IMR-90 (cell line): ENCODE measurements around the gene RPS6KA2. TPM values are rescaled to one million over a fixed set of nuclear protein-coding genes. Genes with fewer than 3 reads are reported as not detected.

ENCODE experiments used
- ATAC-seq: fragments of 200-7000 bp; cut with Tn5 transposase; 2 replicates; pipeline ENCODE4 v1.9.1; 2020; ENCODE audit warnings: low read depth, mild to moderate bottlenecking, moderate library complexity
- BruUV-seq: library from RNA; stranded (reverse); fragments of 400-500 nt; replicated peaks from 2 replicates; lab custom pipeline; 2021; lab: Mats Ljungman, UMichigan
- CTCF ChIA-PET: fragments of 300-600 bp; formaldehyde crosslinking; extraction: SDS; loops from one replicate; lab custom pipeline; 2021; ENCODE audit warnings: antibody characterized with exemption; lab: Yijun Ruan, JAX
- POLR2A ChIA-PET: fragments of 300-600 bp; sonication (Branson Sonifier 250); formaldehyde crosslinking; loops from one replicate; lab custom pipeline; 2022; ENCODE audit warnings: antibody characterized with exemption; ENCODE audit not compliant: unreplicated experiment; lab: Charles Lee
- DNase-seq: peaks from one replicate; pipeline ENCODE4 v3.0.0; 2013
- H2AFZ ChIP-seq: replicated peaks from 2 replicates; pipeline ENCODE3; 2013; ENCODE audit warnings: low read length, mild to moderate bottlenecking; ENCODE audit not compliant: poor library complexity
- H2AK5ac ChIP-seq: 2 replicates; pipeline ENCODE4 v1.6.1; 2013; ENCODE audit warnings: low read depth, low read length, inconsistent platforms
- H2AK9ac ChIP-seq: replicated peaks from 2 replicates; pipeline ENCODE3; 2013; ENCODE audit warnings: mild to moderate bottlenecking, low read depth, low read length, moderate library complexity; ENCODE audit not compliant: poor library complexity
- H2BK120ac ChIP-seq: 2 replicates; pipeline ENCODE4 v1.6.1; 2013; ENCODE audit warnings: low read depth, low read length, inconsistent platforms
- H2BK15ac ChIP-seq: 3 replicates; pipeline ENCODE4 v1.6.1; 2013; ENCODE audit warnings: low read depth, low read length, inconsistent platforms
- H2BK20ac ChIP-seq: 2 replicates; pipeline ENCODE4 v1.6.1; 2013; ENCODE audit warnings: low read depth, mild to moderate bottlenecking, inconsistent platforms, low read length, moderate library complexity
- H2BK5ac ChIP-seq: 2 replicates; pipeline ENCODE4 v1.6.1; 2013; ENCODE audit warnings: mild to moderate bottlenecking, low read depth, low read length, inconsistent platforms; ENCODE audit not compliant: poor library complexity, severe bottlenecking
- H3K14ac ChIP-seq: replicated peaks from 2 replicates; pipeline ENCODE4 v1.6.1; 2013; ENCODE audit warnings: low read depth, low read length, inconsistent platforms
- H3K18ac ChIP-seq: 2 replicates; pipeline ENCODE4 v1.6.1; 2013; ENCODE audit warnings: low read depth, low read length, control low read depth
- H3K23ac ChIP-seq: 2 replicates; pipeline ENCODE4 v1.6.1; 2013; ENCODE audit warnings: low read depth, low read length, inconsistent platforms
- H3K27ac ChIP-seq: 2 replicates; pipeline ENCODE4 v1.5.1; 2013; ENCODE audit warnings: mild to moderate bottlenecking, control low read depth, low read length; ENCODE audit not compliant: insufficient read depth
- H3K27me3 ChIP-seq: 2 replicates; pipeline ENCODE4 v1.6.1; 2013; ENCODE audit warnings: low read length; ENCODE audit not compliant: control insufficient read depth, insufficient read depth
- H3K36me3 ChIP-seq: 2 replicates; pipeline ENCODE4 v1.6.1; 2013; ENCODE audit warnings: low read length, mixed read lengths; ENCODE audit not compliant: control insufficient read depth, insufficient read depth
- H3K4ac ChIP-seq: 2 replicates; pipeline ENCODE4 v1.6.1; 2013; ENCODE audit warnings: low read depth, low read length, inconsistent platforms
- H3K4me1 ChIP-seq: 2 replicates; pipeline ENCODE4 v1.6.1; 2013; ENCODE audit warnings: low read length, mixed read lengths; ENCODE audit not compliant: control insufficient read depth, insufficient read depth
- H3K4me2 ChIP-seq: 2 replicates; pipeline ENCODE4 v1.6.1; 2013; ENCODE audit warnings: low read depth, mild to moderate bottlenecking, control low read depth, low read length, moderate library complexity
- H3K4me3 ChIP-seq: 2 replicates; pipeline ENCODE4 v1.5.1; 2013; ENCODE audit warnings: low read depth, mild to moderate bottlenecking, control low read depth, low read length, moderate library complexity; ENCODE audit not compliant: insufficient read depth
- H3K56ac ChIP-seq: 2 replicates; pipeline ENCODE4 v1.6.1; 2013; ENCODE audit warnings: low read length, inconsistent platforms; ENCODE audit not compliant: insufficient read depth; ENCODE audit errors: extremely low read depth
- H3K79me1 ChIP-seq, 2 experiments: 2 replicates each; pipeline ENCODE4 v1.6.1; 2013; ENCODE audit warnings: low read length in 2 of 2, inconsistent platforms in 1 of 2, low read depth in 1 of 2
- H3K9ac ChIP-seq: 2 replicates; pipeline ENCODE4 v1.6.1; 2013; ENCODE audit warnings: low read depth, low read length, control low read depth
- H3K9me1 ChIP-seq: 2 replicates; pipeline ENCODE4 v1.6.1; 2013; ENCODE audit warnings: low read length, inconsistent platforms; ENCODE audit not compliant: insufficient read depth
- H3K9me3 ChIP-seq: 2 replicates; pipeline ENCODE4 v1.6.1; 2013; ENCODE audit warnings: low read length; ENCODE audit not compliant: control insufficient read depth, insufficient read depth
- H4K20me1 ChIP-seq: 2 replicates; pipeline ENCODE4 v1.6.1; 2013; ENCODE audit warnings: low read length, inconsistent platforms; ENCODE audit not compliant: insufficient read depth
- H4K5ac ChIP-seq: 2 replicates; pipeline ENCODE4 v1.6.1; 2013; ENCODE audit warnings: mild to moderate bottlenecking, low read depth, low read length, control low read depth
- H4K8ac ChIP-seq, 2 experiments: 2 replicates each; pipeline ENCODE4 v1.6.1; 2013; ENCODE audit warnings: low read depth in 2 of 2, low read length in 2 of 2, control low read depth in 1 of 2, inconsistent platforms in 1 of 2
- H4K91ac ChIP-seq: 2 replicates; pipeline ENCODE4 v1.6.1; 2013; ENCODE audit warnings: low read depth, low read length, inconsistent platforms; ENCODE audit not compliant: insufficient read depth
- BHLHE40 ChIP-seq: fragments of 150-350 bp; IDR thresholded peaks from 2 replicates; pipeline ENCODE4 v1.6.1; 2016; ENCODE audit warnings: mild to moderate bottlenecking, low read depth, low read length
- CEBPB ChIP-seq: IDR thresholded peaks from 2 replicates; pipeline ENCODE4 v1.6.1; 2012; ENCODE audit warnings: low read depth, low read length, improper control_type of control experiment
- CHD1 ChIP-seq: IDR thresholded peaks from 2 replicates; pipeline ENCODE4 v1.6.1; 2012; ENCODE audit warnings: low read depth, low read length, improper control_type of control experiment
- FOS ChIP-seq: fragments of 150-350 bp; IDR thresholded peaks from 2 replicates; pipeline ENCODE4 v1.6.1; 2016; ENCODE audit warnings: low read depth, low read length
- POLR2A ChIP-seq: IDR thresholded peaks from 2 replicates; pipeline ENCODE4 v1.6.1; 2012; ENCODE audit warnings: mild to moderate bottlenecking, low read depth, low read length
- RAD21 ChIP-seq: IDR thresholded peaks from 2 replicates; pipeline ENCODE4 v1.6.1; 2012; ENCODE audit warnings: low read length, improper control_type of control experiment
- RFX5 ChIP-seq: IDR thresholded peaks from 2 replicates; pipeline ENCODE4 v1.8.0; 2012; ENCODE audit warnings: low read depth, mild to moderate bottlenecking, low read length, moderate library complexity
- SMC3 ChIP-seq: fragments of 150-350 bp; IDR thresholded peaks from 2 replicates; pipeline ENCODE4 v1.6.1; 2016; ENCODE audit warnings: low read depth, mild to moderate bottlenecking, antibody characterized with exemption, low read length, moderate library complexity
- WGBS, 2 experiments: methylation state at CpG; one replicate each; pipeline versions ENCODE4 v1.1.5 to v1.1.7; 2013; ENCODE audit warnings: missing lambda C conversion rate in 2 of 2; ENCODE audit not compliant: insufficient read length in 1 of 2; ENCODE audit errors: extremely low coverage in 2 of 2; 5-methylcytosine and 5-hydroxymethylcytosine counted together
- dilution Hi-C: fragments of 300-500 bp; cut with HindIII; formaldehyde crosslinking; loops from one replicate; pipeline ENCODE4 v1.14.3; 2018; ENCODE audit warnings: low sequenced_read_pairs; ENCODE audit not compliant: unreplicated experiment
- in situ Hi-C: fragments of 300-500 bp; cut with MboI; formaldehyde crosslinking; loops from 3 replicates; pipeline ENCODE4 v1.14.3; 2019; ENCODE audit warnings: low sequenced_read_pairs, inconsistent platforms, mixed read lengths
- intact Hi-C: fragments of 100-400 bp; cut with micrococcal nuclease; formaldehyde crosslinking; loops from 2 replicates; pipeline ENCODE4 v1.10.0; 2022
- polyA plus RNA-seq, 3 experiments: library from polyadenylated mRNA; depleted of rRNA; stranded (reverse); fragments of >200 nt; gene quantifications; 2 replicates each; pipeline ENCODE4 v1.2.3, GENCODE V29; 2012; ENCODE audit warnings: low replicate concordance in 1 of 3
- total RNA-seq: library from RNA; depleted of rRNA; stranded (reverse); fragments of >200 nt; gene quantifications from 2 replicates; pipeline ENCODE4 v1.2.3, GENCODE V29; 2012
- TF ChIP-seq, protein P1 (sequence below): conservative IDR thresholded peaks from 2 replicates; pipeline ENCODE4 v1.5.1; 2012; ENCODE audit warnings: mild to moderate bottlenecking, low read depth, low read length, improper control_type of control experiment
- TF ChIP-seq, protein P2 (sequence below): fragments of 150-350 bp; IDR thresholded peaks from 2 replicates; pipeline ENCODE4 v1.6.1; 2017; ENCODE audit warnings: mild to moderate bottlenecking, antibody characterized with exemption, low read length, low read depth

Gene RPS6KA2
- total and polyA plus RNA-seq, 2 of the 4 experiments (the other 2 are of a cell fraction) = 26.9 to 31.3 TPM

DNA sequence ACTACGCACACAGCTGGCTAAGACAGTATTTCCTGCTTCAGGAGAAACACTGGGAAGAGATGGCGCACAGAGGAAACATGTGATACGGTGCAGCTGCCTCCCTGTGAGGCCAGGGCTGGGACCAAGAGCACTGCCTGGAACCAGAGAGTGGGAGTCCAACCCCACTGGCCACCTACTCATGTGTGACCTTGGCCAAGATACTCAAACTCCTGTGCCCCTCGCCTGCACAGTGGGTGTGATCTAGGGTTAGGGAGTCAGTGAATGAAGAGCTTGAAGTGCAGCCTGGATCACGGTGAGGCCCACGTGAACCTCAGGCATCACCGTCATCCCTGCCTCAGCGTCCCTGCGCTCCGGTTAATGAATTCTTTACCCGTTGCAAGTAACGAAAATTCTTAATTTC is 202.6 kb downstream of the RPS6KA2 start:
- Histone ChIP-seq H3K9me3 (no peaks in the 10 kb centered on the region), H3K23ac (no peak overlapping the region), H3K4ac (no peak overlapping the region), H4K8ac (no peak overlapping the region), H3K9ac (no peak overlapping the region), H4K91ac (no peak overlapping the region), H3K18ac (no peak overlapping the region), H3K9me1 (peaks cover 9% of the 10 kb centered on the region; the same call in 1 of the 2 replicates), H3K36me3 (peaks cover 40% of the 10 kb centered on the region), H2AK9ac (no peak overlapping the region), H2AK5ac (no peak overlapping the region), H3K4me1 (no peaks in the 10 kb centered on the region), H2AFZ (no peak overlapping the region), H3K56ac (no peak overlapping the region), H3K14ac (no peak overlapping the region), H4K20me1 (no peaks in the 10 kb centered on the region), H2BK120ac (no peak overlapping the region), H2BK15ac (no peak overlapping the region), H3K79me1 (0 out of 4 replicates have a peak, but pooled peaks cover 0 to 3% of the 10 kb centered on the region in 2 experiments), H2BK20ac (no peak overlapping the region), H3K4me2 (no peak overlapping the region), H4K5ac (no peak overlapping the region), H3K4me3 (no peak overlapping the region), H3K27me3 (no peaks in the 10 kb centered on the region), H2BK5ac (no peak overlapping the region), H3K27ac (no peak overlapping the region)
- intact Hi-C loops = no loop called here
- dilution Hi-C loops = no loop called here
- in situ Hi-C loops = no loop called here
- no peak for TF ChIP-seq FOS
- TF ChIP-seq CEBPB = no peak
- TF ChIP-seq CHD1 = no peak
- TF ChIP-seq, protein P1, sequence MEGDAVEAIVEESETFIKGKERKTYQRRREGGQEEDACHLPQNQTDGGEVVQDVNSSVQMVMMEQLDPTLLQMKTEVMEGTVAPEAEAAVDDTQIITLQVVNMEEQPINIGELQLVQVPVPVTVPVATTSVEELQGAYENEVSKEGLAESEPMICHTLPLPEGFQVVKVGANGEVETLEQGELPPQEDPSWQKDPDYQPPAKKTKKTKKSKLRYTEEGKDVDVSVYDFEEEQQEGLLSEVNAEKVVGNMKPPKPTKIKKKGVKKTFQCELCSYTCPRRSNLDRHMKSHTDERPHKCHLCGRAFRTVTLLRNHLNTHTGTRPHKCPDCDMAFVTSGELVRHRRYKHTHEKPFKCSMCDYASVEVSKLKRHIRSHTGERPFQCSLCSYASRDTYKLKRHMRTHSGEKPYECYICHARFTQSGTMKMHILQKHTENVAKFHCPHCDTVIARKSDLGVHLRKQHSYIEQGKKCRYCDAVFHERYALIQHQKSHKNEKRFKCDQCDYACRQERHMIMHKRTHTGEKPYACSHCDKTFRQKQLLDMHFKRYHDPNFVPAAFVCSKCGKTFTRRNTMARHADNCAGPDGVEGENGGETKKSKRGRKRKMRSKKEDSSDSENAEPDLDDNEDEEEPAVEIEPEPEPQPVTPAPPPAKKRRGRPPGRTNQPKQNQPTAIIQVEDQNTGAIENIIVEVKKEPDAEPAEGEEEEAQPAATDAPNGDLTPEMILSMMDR = no peak
- no peak for TF ChIP-seq BHLHE40
- TF ChIP-seq, protein P2, sequence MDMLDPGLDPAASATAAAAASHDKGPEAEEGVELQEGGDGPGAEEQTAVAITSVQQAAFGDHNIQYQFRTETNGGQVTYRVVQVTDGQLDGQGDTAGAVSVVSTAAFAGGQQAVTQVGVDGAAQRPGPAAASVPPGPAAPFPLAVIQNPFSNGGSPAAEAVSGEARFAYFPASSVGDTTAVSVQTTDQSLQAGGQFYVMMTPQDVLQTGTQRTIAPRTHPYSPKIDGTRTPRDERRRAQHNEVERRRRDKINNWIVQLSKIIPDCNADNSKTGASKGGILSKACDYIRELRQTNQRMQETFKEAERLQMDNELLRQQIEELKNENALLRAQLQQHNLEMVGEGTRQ = no peak
- TF ChIP-seq POLR2A = no peak
- no peak for TF ChIP-seq SMC3
- TF ChIP-seq RFX5 = no peak
- TF ChIP-seq RAD21 = no peak
- BruUV-seq = no TSS peak
- POLR2A ChIA-PET = no interaction called here
- DNase-seq = no peak
- no CpG with 5 or more reads among the region's 12 CpGs for whole genome bisulfite sequencing, 2 experiments
- CTCF ChIA-PET = no interaction called here
- ATAC-seq = no peak
